HepG2 (cell line): ENCODE measurements around the gene HCK. TPM values are rescaled to one million over a fixed set of nuclear protein-coding genes. Genes with fewer than 3 reads are reported as not detected.

Experiments
- CBX1 ChIP-seq: IDR thresholded peaks from one replicate; pipeline ENCODE4 v1.6.1; 2016; ENCODE audit warnings: antibody characterized with exemption, low read depth
- KAT2B ChIP-seq: fragments of 150-350 bp; IDR thresholded peaks from 2 replicates; pipeline ENCODE4 v1.6.1; 2014; ENCODE audit warnings: low read depth, low read length, borderline replicate concordance
- KDM3A ChIP-seq: IDR thresholded peaks from 2 replicates; pipeline ENCODE4 v1.6.1; 2018; ENCODE audit warnings: low read depth, missing compliant biosample characterization
- KLF9 ChIP-seq: IDR thresholded peaks from 2 replicates; pipeline ENCODE4 v1.6.1; 2016; ENCODE audit warnings: low read depth
- PHF20 ChIP-seq: sonication (generic); formaldehyde crosslinking; IDR thresholded peaks from 2 replicates; pipeline ENCODE4 v1.5.0; 2020; ENCODE audit warnings: mild to moderate bottlenecking, missing genetic modification reagents
- TOE1 ChIP-seq: sonication (generic); formaldehyde crosslinking; IDR thresholded peaks from 2 replicates; pipeline ENCODE4 v1.4.0; 2020; ENCODE audit warnings: mild to moderate bottlenecking, missing genetic modification reagents
- YY1 ChIP-seq: IDR thresholded peaks from 2 replicates; pipeline ENCODE4 v1.6.1; 2011; ENCODE audit warnings: low read length, low read depth, moderate library complexity, mild to moderate bottlenecking; ENCODE audit not compliant: insufficient read depth, insufficient replicate concordance
- ZMYM2 ChIP-seq: sonication (generic); formaldehyde crosslinking; IDR thresholded peaks from 2 replicates; pipeline ENCODE4 v1.8.0; 2022; ENCODE audit warnings: mild to moderate bottlenecking, missing genetic modification reagents
- ZNF138 ChIP-seq: sonication (generic); formaldehyde crosslinking; IDR thresholded peaks from 2 replicates; pipeline ENCODE4 v1.5.0; 2020; ENCODE audit warnings: mild to moderate bottlenecking, low read depth, missing genetic modification reagents
- ZNF549 ChIP-seq: sonication (generic); formaldehyde crosslinking; IDR thresholded peaks from 2 replicates; pipeline ENCODE4 v1.5.0; 2020; ENCODE audit warnings: missing genetic modification reagents
- ZNF563 ChIP-seq: sonication (generic); formaldehyde crosslinking; IDR thresholded peaks from 2 replicates; pipeline ENCODE4 v1.8.0; 2022; ENCODE audit warnings: mild to moderate bottlenecking, moderate library complexity, missing genetic modification reagents
- ZNF646 ChIP-seq: sonication (generic); formaldehyde crosslinking; IDR thresholded peaks from 2 replicates; pipeline ENCODE4 v1.9.0; 2021; ENCODE audit warnings: mild to moderate bottlenecking, missing genetic modification reagents
- ZNF670 ChIP-seq: sonication (generic); formaldehyde crosslinking; IDR thresholded peaks from 2 replicates; pipeline ENCODE4 v1.8.0; 2022; ENCODE audit warnings: mild to moderate bottlenecking, missing genetic modification reagents, borderline replicate concordance
- ZNF7 ChIP-seq: IDR thresholded peaks from 2 replicates; pipeline ENCODE4 v1.6.1; 2016; ENCODE audit warnings: missing biosample characterization, missing genetic modification reagents
- polyA plus RNA-seq, 8 experiments: library from polyadenylated mRNA; depleted of rRNA in 3 of 8; stranded (reverse) in 7 of 8; unstranded in 1 of 8; fragments of >200 nt; fragmentation: Illumina TruSeq in 4 of 8; extraction: Trizol in 4 of 8; gene quantifications; 2 replicates each; pipeline versions ENCODE4 v1.2.1 to v1.2.3, GENCODE V29; 2011 to 2016; ENCODE audit warnings: low read depth in 4 of 8, missing spikeins in 1 of 8, mixed read lengths in 1 of 8; ENCODE audit not compliant: insufficient read depth in 1 of 8
- total RNA-seq, 5 experiments: library from RNA; depleted of rRNA; stranded (reverse); fragments of >200 nt; fragmentation: Illumina TruSeq; extraction: Trizol; gene quantifications; 2 replicates each; pipeline ENCODE4 v1.2.3, GENCODE V29; 2016; ENCODE audit warnings: low read depth in 1 of 5
- TF ChIP-seq, protein P1 (sequence below): sonication (generic); formaldehyde crosslinking; IDR thresholded peaks from 2 replicates; pipeline ENCODE4 v1.5.1; 2020; ENCODE audit warnings: mild to moderate bottlenecking, missing genetic modification reagents, moderate library complexity
- TF ChIP-seq, protein P2 (sequence below): fragments of 450-650 bp; IDR thresholded peaks from 2 replicates; pipeline ENCODE4 v1.6.1; 2017
- TF ChIP-seq, protein P3 (sequence below): sonication (generic); formaldehyde crosslinking; IDR thresholded peaks from 2 replicates; pipeline ENCODE4 v1.5.0; 2020; ENCODE audit warnings: missing genetic modification reagents

Gene HCK
- total and polyA plus RNA-seq, 2 of the 13 experiments (the other 11 are each of a cell fraction or from before 2014, with no cell fraction given), result 0.04 TPM; not detected in 1

DNA sequence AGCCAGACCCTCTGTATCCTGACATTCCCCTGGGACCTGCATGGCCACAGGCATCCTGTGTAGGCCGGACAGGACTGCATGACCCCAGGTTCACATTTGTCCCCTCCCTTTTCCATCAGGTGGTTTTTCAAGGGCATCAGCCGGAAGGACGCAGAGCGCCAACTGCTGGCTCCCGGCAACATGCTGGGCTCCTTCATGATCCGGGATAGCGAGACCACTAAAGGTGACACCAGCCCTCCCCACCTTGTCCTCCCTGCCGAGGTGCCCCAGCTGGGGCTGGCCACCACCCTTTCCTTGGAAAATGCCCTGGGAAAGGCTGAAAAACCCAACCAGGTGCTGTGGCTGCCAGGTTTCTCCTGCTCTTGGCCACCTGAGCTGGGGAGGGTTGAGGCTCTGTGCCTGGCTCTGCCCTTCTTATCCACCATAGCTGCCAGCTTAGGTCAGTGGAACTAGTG, 27.6 kb downstream of the HCK start (continued):
- TF ChIP-seq ZNF646 (CRISPR knock-in tag) (peak; percentile 61; the same call in 1 of the 2 replicates), PHF20 (CRISPR knock-in tag) (peak; percentile 39; the same call in 1 of the 2 replicates), KAT2B (no peak), ZNF7 (0 out of 2 replicates have a peak, but pooled peaks have one; percentile 31), ZNF563 (CRISPR knock-in tag) (peak; percentile 73), ZNF549 (no peak), ZNF670 (0 out of 2 replicates have a peak, but pooled peaks have one; percentile 42), ZMYM2 (CRISPR knock-in tag) (no peak), YY1 (no peak), KLF9 (CRISPR knock-in tag) (no peak), TOE1 (no peak), ZNF138 (CRISPR knock-in tag) (no peak), KDM3A (CRISPR knock-in tag) (0 out of 2 replicates have a peak, but pooled peaks have one; percentile 47), CBX1 (peak; percentile 87)
- TF ChIP-seq, protein P1, sequence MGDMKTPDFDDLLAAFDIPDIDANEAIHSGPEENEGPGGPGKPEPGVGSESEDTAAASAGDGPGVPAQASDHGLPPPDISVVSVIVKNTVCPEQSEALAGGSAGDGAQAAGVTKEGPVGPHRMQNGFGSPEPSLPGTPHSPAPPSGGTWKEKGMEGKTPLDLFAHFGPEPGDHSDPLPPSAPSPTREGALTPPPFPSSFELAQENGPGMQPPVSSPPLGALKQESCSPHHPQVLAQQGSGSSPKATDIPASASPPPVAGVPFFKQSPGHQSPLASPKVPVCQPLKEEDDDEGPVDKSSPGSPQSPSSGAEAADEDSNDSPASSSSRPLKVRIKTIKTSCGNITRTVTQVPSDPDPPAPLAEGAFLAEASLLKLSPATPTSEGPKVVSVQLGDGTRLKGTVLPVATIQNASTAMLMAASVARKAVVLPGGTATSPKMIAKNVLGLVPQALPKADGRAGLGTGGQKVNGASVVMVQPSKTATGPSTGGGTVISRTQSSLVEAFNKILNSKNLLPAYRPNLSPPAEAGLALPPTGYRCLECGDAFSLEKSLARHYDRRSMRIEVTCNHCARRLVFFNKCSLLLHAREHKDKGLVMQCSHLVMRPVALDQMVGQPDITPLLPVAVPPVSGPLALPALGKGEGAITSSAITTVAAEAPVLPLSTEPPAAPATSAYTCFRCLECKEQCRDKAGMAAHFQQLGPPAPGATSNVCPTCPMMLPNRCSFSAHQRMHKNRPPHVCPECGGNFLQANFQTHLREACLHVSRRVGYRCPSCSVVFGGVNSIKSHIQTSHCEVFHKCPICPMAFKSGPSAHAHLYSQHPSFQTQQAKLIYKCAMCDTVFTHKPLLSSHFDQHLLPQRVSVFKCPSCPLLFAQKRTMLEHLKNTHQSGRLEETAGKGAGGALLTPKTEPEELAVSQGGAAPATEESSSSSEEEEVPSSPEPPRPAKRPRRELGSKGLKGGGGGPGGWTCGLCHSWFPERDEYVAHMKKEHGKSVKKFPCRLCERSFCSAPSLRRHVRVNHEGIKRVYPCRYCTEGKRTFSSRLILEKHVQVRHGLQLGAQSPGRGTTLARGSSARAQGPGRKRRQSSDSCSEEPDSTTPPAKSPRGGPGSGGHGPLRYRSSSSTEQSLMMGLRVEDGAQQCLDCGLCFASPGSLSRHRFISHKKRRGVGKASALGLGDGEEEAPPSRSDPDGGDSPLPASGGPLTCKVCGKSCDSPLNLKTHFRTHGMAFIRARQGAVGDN, result peak; percentile 68
- TF ChIP-seq, protein P2, sequence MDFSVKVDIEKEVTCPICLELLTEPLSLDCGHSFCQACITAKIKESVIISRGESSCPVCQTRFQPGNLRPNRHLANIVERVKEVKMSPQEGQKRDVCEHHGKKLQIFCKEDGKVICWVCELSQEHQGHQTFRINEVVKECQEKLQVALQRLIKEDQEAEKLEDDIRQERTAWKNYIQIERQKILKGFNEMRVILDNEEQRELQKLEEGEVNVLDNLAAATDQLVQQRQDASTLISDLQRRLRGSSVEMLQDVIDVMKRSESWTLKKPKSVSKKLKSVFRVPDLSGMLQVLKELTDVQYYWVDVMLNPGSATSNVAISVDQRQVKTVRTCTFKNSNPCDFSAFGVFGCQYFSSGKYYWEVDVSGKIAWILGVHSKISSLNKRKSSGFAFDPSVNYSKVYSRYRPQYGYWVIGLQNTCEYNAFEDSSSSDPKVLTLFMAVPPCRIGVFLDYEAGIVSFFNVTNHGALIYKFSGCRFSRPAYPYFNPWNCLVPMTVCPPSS, result no peak
- TF ChIP-seq, protein P3, sequence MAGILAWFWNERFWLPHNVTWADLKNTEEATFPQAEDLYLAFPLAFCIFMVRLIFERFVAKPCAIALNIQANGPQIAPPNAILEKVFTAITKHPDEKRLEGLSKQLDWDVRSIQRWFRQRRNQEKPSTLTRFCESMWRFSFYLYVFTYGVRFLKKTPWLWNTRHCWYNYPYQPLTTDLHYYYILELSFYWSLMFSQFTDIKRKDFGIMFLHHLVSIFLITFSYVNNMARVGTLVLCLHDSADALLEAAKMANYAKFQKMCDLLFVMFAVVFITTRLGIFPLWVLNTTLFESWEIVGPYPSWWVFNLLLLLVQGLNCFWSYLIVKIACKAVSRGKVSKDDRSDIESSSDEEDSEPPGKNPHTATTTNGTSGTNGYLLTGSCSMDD, result 0 out of 2 replicates have a peak, but pooled peaks have one; percentile 35
